Right atrium auricular region (tissue), 2 donors: Measurements from ENCODE around the gene COL20A1. TPM values are rescaled to one million over a fixed set of nuclear protein-coding genes. Genes with fewer than 3 reads are reported as not detected.

Source experiments
- DNase-seq: peaks from one replicate; pipeline ENCODE4 v3.0.0-alpha.2; 2019; ENCODE audit warnings: low spot score
- H3K27ac ChIP-seq, 2 donors: fragments of 200-600 bp; sonication (generic); 1 replicate in 1 of 2; 2 replicates in 1 of 2; pipeline ENCODE4 v1.5.1; 2016 to 2019
- H3K27me3 ChIP-seq, 2 donors: fragments of 200-600 bp; sonication (generic); one replicate each; pipeline versions ENCODE4 v1.5.1 to v1.6.0; 2017 to 2019
- H3K36me3 ChIP-seq: fragments of 200-600 bp; sonication (generic); one replicate; pipeline ENCODE4 v1.5.1; 2016
- H3K4me1 ChIP-seq, 2 donors: fragments of 200-600 bp; sonication (generic); one replicate each; pipeline versions ENCODE4 v1.5.1 to v1.6.0; 2017 to 2019
- H3K4me3 ChIP-seq, 2 donors: fragments of 200-600 bp; sonication (generic); 1 replicate in 1 of 2; 2 replicates in 1 of 2; pipeline ENCODE4 v1.5.1; 2017 to 2019; ENCODE audit warnings: mild to moderate bottlenecking in 1 of 2, moderate library complexity in 1 of 2
- H3K9me3 ChIP-seq, 2 donors: fragments of 200-600 bp; sonication (generic); one replicate each; pipeline ENCODE4 v1.5.1; 2019
- CTCF ChIP-seq, 2 donors: fragments of 200-600 bp; sonication (generic); IDR thresholded peaks; one replicate each; pipeline ENCODE4 v1.5.1; 2019; ENCODE audit warnings: antibody characterized with exemption in 2 of 2
- microRNA-seq, 2 donors: library from miRNA; unstranded; fragments of <30 nt; microRNA quantifications; one replicate each; pipeline ENCODE4, GENCODE V29; 2016 to 2017; ENCODE audit warnings: borderline number of aligned reads in 2 of 2, borderline replicate concordance in 1 of 2
- total RNA-seq, 2 donors: library from RNA; depleted of rRNA; stranded (reverse); fragments of >200 nt; gene quantifications; one replicate each; pipeline ENCODE4 v1.1.0, GENCODE V29; 2016

COL20A1 gene
- total RNA-seq, 2 donors from 2014 or later, result not detected

DNA sequence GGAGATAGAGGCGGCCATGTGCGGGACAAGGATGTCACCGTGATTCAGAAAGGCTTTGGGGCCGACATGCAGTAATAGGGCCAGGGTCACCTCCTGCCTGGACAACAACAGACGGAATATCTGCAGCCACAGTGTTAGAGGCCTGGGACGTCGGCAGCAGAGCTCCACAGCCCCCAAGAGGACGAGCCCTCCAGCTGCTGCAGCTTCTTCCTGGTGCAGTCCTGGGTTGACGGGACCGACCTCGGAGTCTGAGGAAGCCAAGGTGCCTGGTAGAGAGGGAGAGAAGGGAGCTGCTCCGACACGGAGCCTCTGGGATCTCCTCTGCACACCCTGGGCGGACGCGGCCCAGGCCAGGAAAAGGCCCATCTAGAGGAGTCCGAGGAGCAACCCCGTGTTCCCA, 91.3 kb downstream of the COL20A1 start:
- Histone ChIP-seq H3K4me1 (no peaks in the 10 kb centered on the region), H3K27ac (no peak overlapping the region), H3K4me3 (no peak overlapping the region), H3K36me3 (no peaks in the 10 kb centered on the region), H3K27me3 (no peaks in the 10 kb centered on the region), H3K9me3 (peaks cover 0 to 21% of the 10 kb centered on the region in 2 donors)
- TF ChIP-seq CTCF (IDR thresholded peaks at IDR 0.05), result no peak
- DNase-seq, result no peak

Small RNAs within 50 kb of the gene (microRNA-seq; reads per million reads assigned to microRNA genes)
- 0.71 reads per million in 2 donors for gene MIR4326

Other genes with a start within 250 kb of the COL20A1 start
- 10 to 100 TPM; 15.7 to 26.1 TPM for gene YTHDF1, start 77.1 kb upstream of the COL20A1 start, total RNA-seq
- not detected for gene BIRC7, start 57.3 kb upstream of the COL20A1 start, total RNA-seq
- not detected for gene NKAIN4, start 38.7 kb upstream of the COL20A1 start, total RNA-seq
- gene ARFGAP1, start 20.4 kb upstream of the COL20A1 start, total RNA-seq, result 10 to 100 TPM; 19.1 to 20.7 TPM
- gene CHRNA4, start 68.2 kb downstream of the COL20A1 start, total RNA-seq, result not detected
- not detected for gene KCNQ2, start 179.5 kb downstream of the COL20A1 start, total RNA-seq
- 100 to 1,000 TPM; 797 to 886 TPM for gene EEF1A2, start 205.9 kb downstream of the COL20A1 start, total RNA-seq
- 100 to 1,000 TPM; 138 to 185 TPM for gene PPDPF, start 227.6 kb downstream of the COL20A1 start, total RNA-seq
- not detected for gene PTK6, start 244.2 kb downstream of the COL20A1 start, total RNA-seq